Measurements from ENCODE around the gene INHBA. TPM values are rescaled to one million over a fixed set of nuclear protein-coding genes. Genes with fewer than 3 reads are reported as not detected.

Gene INHBA
- total RNA-seq, 1 experiment from 2014 or later: 1.7 TPM

DNA sequence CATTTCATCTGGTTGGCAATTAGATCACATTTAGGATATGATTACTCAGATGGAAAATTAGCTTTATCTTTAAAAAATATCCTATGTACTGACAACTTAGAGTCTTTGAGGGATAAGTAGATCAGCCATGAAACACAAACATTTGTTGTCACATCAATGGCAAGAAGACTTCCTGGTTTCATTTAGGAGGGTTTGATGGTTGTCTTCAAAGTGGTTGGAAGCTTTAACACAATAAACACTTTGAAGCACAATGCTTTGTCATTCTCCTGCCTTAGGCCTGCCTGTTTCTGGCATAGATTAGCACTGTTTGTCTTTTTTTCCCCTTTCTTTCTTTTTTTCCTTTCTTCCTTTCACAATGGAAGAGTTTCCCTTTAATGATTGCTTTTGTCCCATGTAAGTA, 20.5 kb downstream of the INHBA start:
- Histone ChIP-seq H3K56ac (ENCODE audit: insufficient read length, low read depth, low read length) (no peak overlapping the region), H3T11ph (ENCODE audit: low read length) (no peak overlapping the region), H4K8ac (replicated peaks; ENCODE audit: insufficient read length, low read depth, low read length) (no peak overlapping the region), H4K91ac (ENCODE audit: insufficient read length, low read depth, low read length) (no peak overlapping the region), H3K9ac (ENCODE audit: extremely low read depth, insufficient read length, low read length) (no peak overlapping the region), H3K79me1 (ENCODE audit: insufficient read depth, low read depth, low read length, poor library complexity, severe bottlenecking) (no peaks in the 10 kb centered on the region), H3K79me2 (ENCODE audit: insufficient read depth, low read length) (no peaks in the 10 kb centered on the region), H2AK5ac (ENCODE audit: insufficient read length, low read length) (no peak overlapping the region), H2BK20ac (ENCODE audit: low read depth, low read length, poor library complexity, severe bottlenecking) (no peak overlapping the region), H4K5ac (ENCODE audit: insufficient read length, low read depth, low read length) (no peak overlapping the region), H3K23me2 (ENCODE audit: insufficient read length, low read depth, low read length, poor library complexity, severe bottlenecking) (no peaks in the 10 kb centered on the region), H3K27ac (ENCODE audit: insufficient read length, low read depth, low read length) (no peak overlapping the region), H2BK12ac (ENCODE audit: insufficient read length, low read depth, low read length) (no peak overlapping the region), H3K14ac (ENCODE audit: insufficient read depth, low read length) (no peak overlapping the region), H4K20me1 (ENCODE audit: control insufficient read depth, insufficient read depth, insufficient read length) (no peaks in the 10 kb centered on the region), H3K4me1 (ENCODE audit: insufficient read depth, low read length) (no peaks in the 10 kb centered on the region; the same call in 1 of the 2 replicates), H2BK5ac (ENCODE audit: insufficient read length, low read length) (no peak overlapping the region), H3K18ac (ENCODE audit: insufficient read length, low read depth, low read length) (no peak overlapping the region), H3K9me3 (ENCODE audit: control insufficient read depth, low read depth, low read length) (no peaks in the 10 kb centered on the region), H3K27me3 (ENCODE audit: insufficient read depth, low read length) (no peaks in the 10 kb centered on the region), H2BK15ac (ENCODE audit: low read depth, low read length) (no peak overlapping the region), H3K23ac (ENCODE audit: insufficient read length, low read depth, low read length) (no peak overlapping the region), H3K4ac (ENCODE audit: low read depth, low read length) (no peak overlapping the region), H3K4me2 (ENCODE audit: insufficient read depth, insufficient read length, low read length) (no peak overlapping the region), H2AFZ (ENCODE audit: low read length) (no peak overlapping the region), H2BK120ac (ENCODE audit: low read depth, low read length, poor library complexity, severe bottlenecking) (no peak overlapping the region)
- no peak for DNase-seq
- no peaks in the 10 kb centered on the region for H3K36me3 Mint-ChIP-seq (ENCODE audit: insufficient read depth in 1 of 3, low read depth in 3 of 3)
- no peak overlapping the region for H3K4me3 Mint-ChIP-seq
- peaks cover 11 to 17% of the 10 kb centered on the region in 2 experiments for H3K4me1 Mint-ChIP-seq
- TF ChIP-seq, protein P1, sequence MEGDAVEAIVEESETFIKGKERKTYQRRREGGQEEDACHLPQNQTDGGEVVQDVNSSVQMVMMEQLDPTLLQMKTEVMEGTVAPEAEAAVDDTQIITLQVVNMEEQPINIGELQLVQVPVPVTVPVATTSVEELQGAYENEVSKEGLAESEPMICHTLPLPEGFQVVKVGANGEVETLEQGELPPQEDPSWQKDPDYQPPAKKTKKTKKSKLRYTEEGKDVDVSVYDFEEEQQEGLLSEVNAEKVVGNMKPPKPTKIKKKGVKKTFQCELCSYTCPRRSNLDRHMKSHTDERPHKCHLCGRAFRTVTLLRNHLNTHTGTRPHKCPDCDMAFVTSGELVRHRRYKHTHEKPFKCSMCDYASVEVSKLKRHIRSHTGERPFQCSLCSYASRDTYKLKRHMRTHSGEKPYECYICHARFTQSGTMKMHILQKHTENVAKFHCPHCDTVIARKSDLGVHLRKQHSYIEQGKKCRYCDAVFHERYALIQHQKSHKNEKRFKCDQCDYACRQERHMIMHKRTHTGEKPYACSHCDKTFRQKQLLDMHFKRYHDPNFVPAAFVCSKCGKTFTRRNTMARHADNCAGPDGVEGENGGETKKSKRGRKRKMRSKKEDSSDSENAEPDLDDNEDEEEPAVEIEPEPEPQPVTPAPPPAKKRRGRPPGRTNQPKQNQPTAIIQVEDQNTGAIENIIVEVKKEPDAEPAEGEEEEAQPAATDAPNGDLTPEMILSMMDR (conservative IDR thresholded peaks at IDR 0.05): no peak
- no peaks in the 10 kb centered on the region; the same call in 1 of the 2 replicates for H3K27me3 Mint-ChIP-seq (ENCODE audit: low read depth)
- H3K27ac Mint-ChIP-seq: no peak overlapping the region
- no peaks in the 10 kb centered on the region for H3K9me3 Mint-ChIP-seq
